K562 (cell line): ENCODE measurements around the gene DMD. TPM values are rescaled to one million over a fixed set of nuclear protein-coding genes. Genes with fewer than 3 reads are reported as not detected.

Experiments used
- ATAC-seq: fragments of 200-7000 bp; cut with Tn5 transposase; 3 replicates; pipeline ENCODE4 v1.9.1; 2020; ENCODE audit warnings: moderate library complexity
- BruUV-seq: library from RNA; stranded (reverse); fragments of 400-500 nt; replicated peaks from 2 replicates; lab custom pipeline; 2021; lab: Mats Ljungman, UMichigan
- CTCF ChIA-PET: fragments of 300-600 bp; formaldehyde crosslinking; extraction: SDS; loops from one replicate; lab custom pipeline; 2021; ENCODE audit warnings: low intra/inter-chr PET ratio; lab: Yijun Ruan, JAX
- POLR2A ChIA-PET: fragments of 300-600, 350-650 bp; sonication (Branson Sonifier 250); formaldehyde crosslinking; extraction: SDS; loops from one replicate; lab custom pipeline; 2021; ENCODE audit warnings: antibody characterized with exemption, inconsistent platforms; lab: Yijun Ruan, JAX
- DNase-seq, 4 experiments: peaks; one replicate each; pipeline versions ENCODE4 v3.0.0 to v3.0.0-alpha.2; 2011 to 2018; ENCODE audit warnings: low spot score in 3 of 4, mixed read lengths in 3 of 4; ENCODE audit errors: extremely low read depth in 1 of 4
- FAIRE-seq: peaks from 2 replicates; lab custom pipeline; 2011; peaks lifted over from hg19 to GRCh38; lab: Jason Lieb, UNC
- H2AFZ ChIP-seq: 2 replicates; pipeline ENCODE4 v1.6.0; 2011; ENCODE audit warnings: low read depth, low read length, control low read depth, inconsistent platforms
- H3K27ac ChIP-seq: fragments of 200-600 bp; 3 replicates; pipeline ENCODE4 v1.8.0; 2011; ENCODE audit warnings: low read depth, mild to moderate bottlenecking, control low read depth, inconsistent platforms, low read length, moderate library complexity, mixed read lengths; ENCODE audit errors: extremely low read depth
- H3K27me3 ChIP-seq, 2 experiments: fragments of 300-600 bp in 1 of 2; 2 replicates in 1 of 2; 3 replicates in 1 of 2; pipeline versions ENCODE4 v1.6.0 to v1.8.0; 2011; ENCODE audit warnings: inconsistent platforms in 2 of 2, low read length in 2 of 2, mild to moderate bottlenecking in 1 of 2, mixed read lengths in 1 of 2, moderate library complexity in 1 of 2; ENCODE audit not compliant: control insufficient read depth in 2 of 2, insufficient read depth in 2 of 2
- H3K36me3 ChIP-seq: fragments of 300-600 bp; 3 replicates; pipeline ENCODE4 v1.8.0; 2011; ENCODE audit warnings: mild to moderate bottlenecking, low read length, inconsistent platforms; ENCODE audit not compliant: control insufficient read depth, insufficient read depth
- H3K4me1 ChIP-seq, 2 experiments: fragments of 200-600 bp in 1 of 2; replicated peaks in 1 of 2; 2 replicates in 1 of 2; 3 replicates in 1 of 2; pipeline versions ENCODE4 v1.5.1 to v1.8.0; 2011; ENCODE audit warnings: inconsistent platforms in 2 of 2, low read length in 2 of 2, mild to moderate bottlenecking in 1 of 2, mixed read lengths in 1 of 2, moderate library complexity in 1 of 2; ENCODE audit not compliant: control insufficient read depth in 2 of 2, insufficient read depth in 2 of 2
- H3K4me2 ChIP-seq: 2 replicates; pipeline ENCODE4 v1.6.1; 2011; ENCODE audit warnings: low read length, control low read depth, inconsistent platforms, mixed read lengths; ENCODE audit not compliant: insufficient read depth
- H3K4me3 ChIP-seq: fragments of 200-600 bp; sonication (generic), shearing (Covaris generic); 2 replicates; pipeline ENCODE4 v1.5.1; 2016; ENCODE audit warnings: control low read depth, inconsistent platforms
- H3K79me2 ChIP-seq: fragments of 200-600 bp; 3 replicates; pipeline ENCODE4 v1.8.0; 2011; ENCODE audit warnings: low read length, inconsistent platforms; ENCODE audit not compliant: control insufficient read depth, insufficient read depth
- H3K9ac ChIP-seq, 2 experiments: 2 replicates each; pipeline versions ENCODE4 v1.6.0 to v1.6.1; 2011; ENCODE audit warnings: low read depth in 2 of 2, low read length in 2 of 2, control low read depth in 1 of 2, inconsistent platforms in 1 of 2, mild to moderate bottlenecking in 1 of 2, mixed read lengths in 1 of 2; ENCODE audit not compliant: insufficient read depth in 1 of 2
- H3K9me1 ChIP-seq: one replicate; pipeline ENCODE4 v1.6.0; 2011; ENCODE audit warnings: inconsistent platforms, mild to moderate bottlenecking, low read length, moderate library complexity; ENCODE audit not compliant: control insufficient read depth, insufficient read depth
- H3K9me3 ChIP-seq: replicated peaks from 2 replicates; pipeline ENCODE4 v1.5.1; 2011; ENCODE audit warnings: low read depth, low read length, inconsistent platforms; ENCODE audit not compliant: control insufficient read depth, insufficient read depth
- H4K20me1 ChIP-seq: replicated peaks from 2 replicates; pipeline ENCODE4 v1.6.1; 2011; ENCODE audit warnings: low read length, inconsistent platforms, mixed read lengths; ENCODE audit not compliant: control insufficient read depth, insufficient read depth
- CBFB ChIP-seq: sonication (generic); formaldehyde crosslinking; IDR thresholded peaks from 2 replicates; pipeline ENCODE4 v1.4.0; 2020; ENCODE audit warnings: mild to moderate bottlenecking, missing genetic modification reagents
- HMG20A ChIP-seq: fragments of 450-650 bp; formaldehyde crosslinking; conservative IDR thresholded peaks from 2 replicates; pipeline ENCODE4 v1.4.0; 2020; ENCODE audit warnings: mild to moderate bottlenecking, mixed read lengths
- MAFK ChIP-seq: IDR thresholded peaks from 2 replicates; pipeline ENCODE4 v1.6.1; 2011; ENCODE audit warnings: low read length, improper control_type of control experiment
- MCM2 ChIP-seq: fragments of 450-650 bp; IDR thresholded peaks from 2 replicates; pipeline ENCODE4 v1.6.1; 2017; ENCODE audit warnings: low read depth, mild to moderate bottlenecking
- NCOA4 ChIP-seq: fragments of 450-650 bp; IDR thresholded peaks from 2 replicates; pipeline ENCODE4 v1.6.1; 2018; ENCODE audit warnings: mild to moderate bottlenecking; ENCODE audit not compliant: partially characterized antibody
- PYGO2 ChIP-seq: fragments of 450-650 bp; IDR thresholded peaks from 2 replicates; pipeline ENCODE4 v1.6.1; 2016; ENCODE audit warnings: mild to moderate bottlenecking, missing genetic modification characterization, moderate library complexity, missing compliant biosample characterization
- SIN3B ChIP-seq: fragments of 450-650 bp; IDR thresholded peaks from 2 replicates; pipeline ENCODE4 v1.6.1; 2017; ENCODE audit warnings: low read depth, mild to moderate bottlenecking, moderate library complexity
- TBL1XR1 ChIP-seq, 2 experiments: IDR thresholded peaks; 2 replicates each; pipeline ENCODE4 v1.6.1; 2012; ENCODE audit warnings: improper control_type of control experiment in 2 of 2, low read length in 2 of 2, mild to moderate bottlenecking in 1 of 2
- U2AF1 ChIP-seq: fragments of 200-400 bp; formaldehyde crosslinking; optimal IDR thresholded peaks from 2 replicates; pipeline ENCODE3; 2017; ENCODE audit warnings: mild to moderate bottlenecking, low read depth, low read length, moderate library complexity
- ZFP36 ChIP-seq: fragments of 150-350 bp; IDR thresholded peaks from 2 replicates; pipeline ENCODE4 v1.6.1; 2018; ENCODE audit warnings: low read length, low read depth; ENCODE audit not compliant: partially characterized antibody
- ZNF253 ChIP-seq: fragments of 250-450 bp; sonication (Bioruptor Pico); conservative IDR thresholded peaks from 2 replicates; pipeline ENCODE4 v1.6.1; 2021; ENCODE audit warnings: mild to moderate bottlenecking
- ZNF586 ChIP-seq: fragments of 450-650 bp; formaldehyde crosslinking; conservative IDR thresholded peaks from 2 replicates; pipeline ENCODE4 v1.4.0; 2020; ENCODE audit warnings: mild to moderate bottlenecking, moderate library complexity
- in situ Hi-C: fragments of 300-500 bp; cut with MboI; formaldehyde crosslinking; loops from 4 replicates; pipeline ENCODE4 v1.15.0; 2018; ENCODE audit warnings: inconsistent platforms, mixed read lengths
- intact Hi-C: fragments of 100-400 bp; cut with micrococcal nuclease; formaldehyde crosslinking; loops from 2 replicates; pipeline ENCODE4 v1.14.2; 2022
- polyA plus RNA-seq, 8 experiments: library from polyadenylated mRNA; depleted of rRNA in 4 of 8; stranded (reverse) in 5 of 8; unstranded in 3 of 8; fragments of >200 nt; fragmentation: Nextera tagmentation in 2 of 8; fragmentation: Illumina TruSeq in 1 of 8; extraction: Ambion mirVana in 2 of 8; extraction: Trizol in 1 of 8; gene quantifications; 2 replicates each; pipeline versions ENCODE4 v1.2.1 to v1.2.3, GENCODE V29; 2011 to 2014; ENCODE audit warnings: inconsistent platforms in 1 of 8, missing spikeins in 1 of 8
- total RNA-seq, 7 experiments: library from RNA; depleted of rRNA in 6 of 7; stranded (reverse); fragments of >200 nt in 6 of 7; fragmentation: Illumina TruSeq in 2 of 7; extraction: Trizol in 2 of 7; gene quantifications; 2 replicates each; pipeline versions ENCODE4 v1.2.1 to v1.2.3, GENCODE V29; 2011 to 2021; ENCODE audit warnings: low replicate concordance in 1 of 7
- TF ChIP-seq, protein P1 (sequence below): sonication (generic); formaldehyde crosslinking; IDR thresholded peaks from 2 replicates; pipeline ENCODE4 v1.8.1; 2023; ENCODE audit warnings: mild to moderate bottlenecking, missing genetic modification reagents
- TF ChIP-seq, protein P2 (sequence below): sonication (generic); formaldehyde crosslinking; IDR thresholded peaks from 2 replicates; pipeline ENCODE4 v1.8.0; 2022; ENCODE audit warnings: mild to moderate bottlenecking, low read depth, missing genetic modification reagents
- TF ChIP-seq, protein P3 (sequence below): fragments of 250-450 bp; sonication (Bioruptor Pico); IDR thresholded peaks from 2 replicates; pipeline ENCODE4 v1.9.0; 2021; ENCODE audit warnings: mild to moderate bottlenecking, inconsistent platforms
- TF ChIP-seq, protein P4 (sequence below): fragments of 200-800 bp; sonication (Bioruptor generic); IDR thresholded peaks from 2 replicates; pipeline ENCODE4 v1.6.1; 2017; ENCODE audit warnings: missing genetic modification characterization, missing compliant biosample characterization
- TF ChIP-seq, protein P5 (sequence below): sonication (generic); formaldehyde crosslinking; IDR thresholded peaks from 2 replicates; pipeline ENCODE4 v1.8.0; 2022; ENCODE audit warnings: mild to moderate bottlenecking, missing genetic modification reagents

DMD gene
- total and polyA plus RNA-seq, 9 of the 15 experiments (the other 6 are each of a cell fraction or from before 2014, with no cell fraction given): 3.8 to 20.4 (median 11.4) TPM

DNA sequence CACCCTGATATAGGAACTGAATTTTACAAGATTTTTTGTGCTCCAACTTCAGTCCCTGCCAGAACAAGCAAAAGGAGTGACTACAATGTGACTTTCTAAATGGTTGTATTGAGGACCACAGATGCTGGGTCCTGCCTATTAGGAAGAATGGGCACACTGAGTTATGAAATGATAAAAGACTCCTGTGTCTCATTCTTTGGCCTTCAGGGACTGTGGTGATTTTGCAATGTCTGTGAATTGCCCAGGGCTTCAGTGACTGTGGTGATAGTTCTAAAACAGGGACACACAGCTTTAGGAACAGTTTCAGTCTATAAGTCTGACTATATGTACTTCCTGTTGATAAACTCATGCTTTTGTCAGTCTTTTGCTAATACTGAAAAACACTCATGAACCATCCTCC is 210.2 kb downstream of the DMD start:
- FAIRE-seq (no peak), DNase-seq (no peak), ATAC-seq (no peak)
- Histone ChIP-seq H3K27me3 (no peaks in the 10 kb centered on the region), H3K4me3 (no peak overlapping the region), H3K9ac (no peak overlapping the region), H3K9me1 (no peaks in the 10 kb centered on the region), H3K4me1 (no peaks in the 10 kb centered on the region), H3K4me2 (no peak overlapping the region), H3K9me3 (no peaks in the 10 kb centered on the region; the same call in 1 of the 2 replicates), H3K36me3 (no peaks in the 10 kb centered on the region), H3K79me2 (no peaks in the 10 kb centered on the region), H2AFZ (no peak overlapping the region), H3K27ac (no peak overlapping the region), H4K20me1 (no peaks in the 10 kb centered on the region)
- in situ Hi-C loops (no loop called here), intact Hi-C loops (no loop called here)
- no TSS peak for BruUV-seq
- POLR2A ChIA-PET: no interaction called here
- CTCF ChIA-PET: no interaction called here
- TF ChIP-seq ZNF586 (CRISPR knock-in tag) (no peak), HMG20A (CRISPR knock-in tag) (no peak), SIN3B (no peak), PYGO2 (tag) (no peak), MCM2 (no peak), MAFK (no peak), ZNF253 (no peak), ZFP36 (no peak), CBFB (CRISPR knock-in tag) (no peak), NCOA4 (no peak), TBL1XR1 (IDR thresholded peaks at IDR 0.05; ENCODE audit: low read length in 2 of 2) (no peak), U2AF1 (no peak)
- TF ChIP-seq, protein P1, sequence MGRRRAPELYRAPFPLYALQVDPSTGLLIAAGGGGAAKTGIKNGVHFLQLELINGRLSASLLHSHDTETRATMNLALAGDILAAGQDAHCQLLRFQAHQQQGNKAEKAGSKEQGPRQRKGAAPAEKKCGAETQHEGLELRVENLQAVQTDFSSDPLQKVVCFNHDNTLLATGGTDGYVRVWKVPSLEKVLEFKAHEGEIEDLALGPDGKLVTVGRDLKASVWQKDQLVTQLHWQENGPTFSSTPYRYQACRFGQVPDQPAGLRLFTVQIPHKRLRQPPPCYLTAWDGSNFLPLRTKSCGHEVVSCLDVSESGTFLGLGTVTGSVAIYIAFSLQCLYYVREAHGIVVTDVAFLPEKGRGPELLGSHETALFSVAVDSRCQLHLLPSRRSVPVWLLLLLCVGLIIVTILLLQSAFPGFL: no peak
- TF ChIP-seq, protein P2, sequence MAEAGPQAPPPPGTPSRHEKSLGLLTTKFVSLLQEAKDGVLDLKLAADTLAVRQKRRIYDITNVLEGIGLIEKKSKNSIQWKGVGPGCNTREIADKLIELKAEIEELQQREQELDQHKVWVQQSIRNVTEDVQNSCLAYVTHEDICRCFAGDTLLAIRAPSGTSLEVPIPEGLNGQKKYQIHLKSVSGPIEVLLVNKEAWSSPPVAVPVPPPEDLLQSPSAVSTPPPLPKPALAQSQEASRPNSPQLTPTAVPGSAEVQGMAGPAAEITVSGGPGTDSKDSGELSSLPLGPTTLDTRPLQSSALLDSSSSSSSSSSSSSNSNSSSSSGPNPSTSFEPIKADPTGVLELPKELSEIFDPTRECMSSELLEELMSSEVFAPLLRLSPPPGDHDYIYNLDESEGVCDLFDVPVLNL: no peak
- TF ChIP-seq, protein P3, sequence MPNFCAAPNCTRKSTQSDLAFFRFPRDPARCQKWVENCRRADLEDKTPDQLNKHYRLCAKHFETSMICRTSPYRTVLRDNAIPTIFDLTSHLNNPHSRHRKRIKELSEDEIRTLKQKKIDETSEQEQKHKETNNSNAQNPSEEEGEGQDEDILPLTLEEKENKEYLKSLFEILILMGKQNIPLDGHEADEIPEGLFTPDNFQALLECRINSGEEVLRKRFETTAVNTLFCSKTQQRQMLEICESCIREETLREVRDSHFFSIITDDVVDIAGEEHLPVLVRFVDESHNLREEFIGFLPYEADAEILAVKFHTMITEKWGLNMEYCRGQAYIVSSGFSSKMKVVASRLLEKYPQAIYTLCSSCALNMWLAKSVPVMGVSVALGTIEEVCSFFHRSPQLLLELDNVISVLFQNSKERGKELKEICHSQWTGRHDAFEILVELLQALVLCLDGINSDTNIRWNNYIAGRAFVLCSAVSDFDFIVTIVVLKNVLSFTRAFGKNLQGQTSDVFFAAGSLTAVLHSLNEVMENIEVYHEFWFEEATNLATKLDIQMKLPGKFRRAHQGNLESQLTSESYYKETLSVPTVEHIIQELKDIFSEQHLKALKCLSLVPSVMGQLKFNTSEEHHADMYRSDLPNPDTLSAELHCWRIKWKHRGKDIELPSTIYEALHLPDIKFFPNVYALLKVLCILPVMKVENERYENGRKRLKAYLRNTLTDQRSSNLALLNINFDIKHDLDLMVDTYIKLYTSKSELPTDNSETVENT: no peak
- TF ChIP-seq, protein P4, sequence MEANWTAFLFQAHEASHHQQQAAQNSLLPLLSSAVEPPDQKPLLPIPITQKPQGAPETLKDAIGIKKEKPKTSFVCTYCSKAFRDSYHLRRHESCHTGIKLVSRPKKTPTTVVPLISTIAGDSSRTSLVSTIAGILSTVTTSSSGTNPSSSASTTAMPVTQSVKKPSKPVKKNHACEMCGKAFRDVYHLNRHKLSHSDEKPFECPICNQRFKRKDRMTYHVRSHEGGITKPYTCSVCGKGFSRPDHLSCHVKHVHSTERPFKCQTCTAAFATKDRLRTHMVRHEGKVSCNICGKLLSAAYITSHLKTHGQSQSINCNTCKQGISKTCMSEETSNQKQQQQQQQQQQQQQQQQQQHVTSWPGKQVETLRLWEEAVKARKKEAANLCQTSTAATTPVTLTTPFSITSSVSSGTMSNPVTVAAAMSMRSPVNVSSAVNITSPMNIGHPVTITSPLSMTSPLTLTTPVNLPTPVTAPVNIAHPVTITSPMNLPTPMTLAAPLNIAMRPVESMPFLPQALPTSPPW (CRISPR knock-in tag): no peak
- TF ChIP-seq, protein P5, sequence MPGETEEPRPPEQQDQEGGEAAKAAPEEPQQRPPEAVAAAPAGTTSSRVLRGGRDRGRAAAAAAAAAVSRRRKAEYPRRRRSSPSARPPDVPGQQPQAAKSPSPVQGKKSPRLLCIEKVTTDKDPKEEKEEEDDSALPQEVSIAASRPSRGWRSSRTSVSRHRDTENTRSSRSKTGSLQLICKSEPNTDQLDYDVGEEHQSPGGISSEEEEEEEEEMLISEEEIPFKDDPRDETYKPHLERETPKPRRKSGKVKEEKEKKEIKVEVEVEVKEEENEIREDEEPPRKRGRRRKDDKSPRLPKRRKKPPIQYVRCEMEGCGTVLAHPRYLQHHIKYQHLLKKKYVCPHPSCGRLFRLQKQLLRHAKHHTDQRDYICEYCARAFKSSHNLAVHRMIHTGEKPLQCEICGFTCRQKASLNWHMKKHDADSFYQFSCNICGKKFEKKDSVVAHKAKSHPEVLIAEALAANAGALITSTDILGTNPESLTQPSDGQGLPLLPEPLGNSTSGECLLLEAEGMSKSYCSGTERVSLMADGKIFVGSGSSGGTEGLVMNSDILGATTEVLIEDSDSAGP (CRISPR knock-in tag): no peak
